KOPT-K1 (cell line): Measurements from ENCODE around the gene AGAP5.
"Not testable (repeated sequence)": the region's sequence is repeated elsewhere in the genome, so short reads cannot be mapped to it uniquely, and the experiment has no call there.

Experiments
- H3K27ac ChIP-seq: fragments of 200-600 bp; sonication (generic); 2 replicates; pipeline ENCODE4 v1.5.1; 2016; ENCODE audit warnings: antibody characterized with exemption, mild to moderate bottlenecking, low read depth, low read length; ENCODE audit not compliant: poor library complexity, severe bottlenecking
- H3K36me3 ChIP-seq: fragments of 200-600 bp; sonication (generic); 2 replicates; pipeline ENCODE4 v1.5.1; 2017; ENCODE audit warnings: antibody characterized with exemption, mild to moderate bottlenecking, low read length, moderate library complexity; ENCODE audit not compliant: insufficient read depth
- H3K9me3 ChIP-seq: fragments of 200-600 bp; sonication (generic); 2 replicates; pipeline ENCODE4 v1.5.1; 2017; ENCODE audit warnings: antibody characterized with exemption, low read length, mild to moderate bottlenecking; ENCODE audit not compliant: insufficient read depth, poor library complexity, severe bottlenecking

The AGAP5 gene

GRCh38 chr10:73690755-73691154, 7.2 kb downstream of the AGAP5 start:
- not testable (repeated sequence) for H3K9me3 ChIP-seq, H3K36me3 ChIP-seq, H3K27ac ChIP-seq

GRCh38 chr10:73689596-73689995, 8.3 kb downstream of the AGAP5 start:
- H3K36me3 ChIP-seq, H3K9me3 ChIP-seq, H3K27ac ChIP-seq: not testable (repeated sequence)

- H3K27ac ChIP-seq, H3K9me3 ChIP-seq, H3K36me3 ChIP-seq: not testable (repeated sequence)
Observed at GRCh38 chr10:73687641-73688040, 10.3 kb downstream of the AGAP5 start.

GRCh38 chr10:73674546-73674945, 23.4 kb downstream of the AGAP5 start:
- H3K36me3 ChIP-seq, H3K27ac ChIP-seq, H3K9me3 ChIP-seq: not testable (repeated sequence)

GRCh38 chr10:73668378-73668777, 29.5 kb downstream of the AGAP5 start:
- H3K9me3 ChIP-seq, H3K36me3 ChIP-seq, H3K27ac ChIP-seq: not testable (repeated sequence)

GRCh38 chr10:73666153-73666809, 31.6 kb downstream of the AGAP5 start:
- H3K27ac ChIP-seq, H3K36me3 ChIP-seq, H3K9me3 ChIP-seq: not testable (repeated sequence)

- H3K9me3 ChIP-seq, H3K36me3 ChIP-seq, H3K27ac ChIP-seq: not testable (repeated sequence)
Observed at GRCh38 chr10:73665581-73665980, 32.3 kb downstream of the AGAP5 start.

- H3K36me3 ChIP-seq, H3K27ac ChIP-seq: not testable (repeated sequence)
Observed at GRCh38 chr10:73664156-73665040, 33.5 kb downstream of the AGAP5 start.

GRCh38 chr10:73663621-73664020, 34.3 kb downstream of the AGAP5 start:
- not testable (repeated sequence) for H3K36me3 ChIP-seq, H3K9me3 ChIP-seq, H3K27ac ChIP-seq

More at GRCh38 chr10:73664156-73665040, 33.5 kb downstream of the AGAP5 start:
- not testable (repeated sequence) for H3K9me3 ChIP-seq

GRCh38 chr10:73662705-73663104, 35.2 kb downstream of the AGAP5 start:
- H3K9me3 ChIP-seq, H3K36me3 ChIP-seq: not testable (repeated sequence)
- peak overlapping the region; percentile 18 for H3K27ac ChIP-seq

GRCh38 chr10:73655990-73656298, 42.0 kb downstream of the AGAP5 start, which contains the start of gene SYNPO2L:
TSS of gene SYNPO2L (minus strand) at chr10:73656029. CDS start at chr10:73655922, 107 bp downstream.
- Histone ChIP-seq H3K36me3 (no peaks in the 10 kb centered on the region), H3K27ac (peak within 1 kb of the TSS; percentile 9), H3K9me3 (no peaks in the 10 kb centered on the region)

- no peaks in the 10 kb centered on the region for H3K9me3 ChIP-seq
- H3K27ac ChIP-seq, result peak overlapping the region; percentile 9
- H3K36me3 ChIP-seq, result no peaks in the 10 kb centered on the region
Observed at GRCh38 chr10:73655257-73655989, 42.5 kb downstream of the AGAP5 start.

GRCh38 chr10:73653701-73654100, 44.2 kb downstream of the AGAP5 start:
- H3K36me3 ChIP-seq, result no peaks in the 10 kb centered on the region
- H3K9me3 ChIP-seq, result no peaks in the 10 kb centered on the region
- H3K27ac ChIP-seq, result no peak overlapping the region

GRCh38 chr10:73653195-73653594, 44.7 kb downstream of the AGAP5 start:
- no peaks in the 10 kb centered on the region for H3K36me3 ChIP-seq
- no peak overlapping the region for H3K27ac ChIP-seq
- no peaks in the 10 kb centered on the region for H3K9me3 ChIP-seq

- Histone ChIP-seq H3K27ac (no peak overlapping the region), H3K9me3 (no peaks in the 10 kb centered on the region), H3K36me3 (no peaks in the 10 kb centered on the region)
Observed at GRCh38 chr10:73650537-73651331, 47.2 kb downstream of the AGAP5 start.
